Stomach (tissue), 9 donors: ENCODE results near the gene ARHGEF1. TPM values are rescaled to one million over a fixed set of nuclear protein-coding genes. Genes with fewer than 3 reads are reported as not detected.

ENCODE experiments used
- DNase-seq, 2 donors: peaks; one replicate each; pipeline versions ENCODE4 v3.0.0 to v3.0.0-alpha.2; 2013 to 2019
- H3K27ac ChIP-seq, 5 donors: fragments of 200-600 bp in 4 of 5; sonication (generic) in 4 of 5; one replicate each; pipeline ENCODE4 v1.5.1; 2013 to 2019; ENCODE audit warnings: mild to moderate bottlenecking in 1 of 5, moderate library complexity in 1 of 5
- H3K27me3 ChIP-seq, 3 donors: fragments of 200-600 bp; sonication (generic); one replicate each; pipeline ENCODE4 v1.5.1; 2017 to 2019; ENCODE audit warnings: mixed run types in 1 of 3
- H3K36me3 ChIP-seq, 4 donors: fragments of 200-600 bp; sonication (generic); 1 replicate in 3 of 4; 2 replicates in 1 of 4; pipeline ENCODE4 v1.5.1; 2016 to 2019
- H3K4me1 ChIP-seq, 4 donors: fragments of 200-600 bp; sonication (generic); one replicate each; pipeline ENCODE4 v1.5.1; 2016 to 2019
- H3K4me3 ChIP-seq, 4 donors: fragments of 200-600 bp; sonication (generic) in 3 of 4; one replicate each; pipeline ENCODE4 v1.5.1; 2016 to 2019; ENCODE audit warnings: mild to moderate bottlenecking in 1 of 4
- H3K9me3 ChIP-seq, 4 donors: fragments of 200-600 bp; sonication (generic); one replicate each; pipeline ENCODE4 v1.5.1; 2016 to 2019
- EP300 ChIP-seq: sonication (generic); formaldehyde crosslinking; IDR thresholded peaks from one replicate; pipeline ENCODE4 v1.6.1; 2017; ENCODE audit warnings: antibody characterized with exemption
- POLR2A ChIP-seq, 4 donors: fragments of 450-650 bp; IDR thresholded peaks; one replicate each; pipeline ENCODE4 v1.6.1; 2016; ENCODE audit warnings: antibody characterized with exemption in 4 of 4, control low read depth in 2 of 4, mild to moderate bottlenecking in 1 of 4, moderate library complexity in 1 of 4
- POLR2AphosphoS5 ChIP-seq, 3 donors: sonication (generic); formaldehyde crosslinking; IDR thresholded peaks; one replicate each; pipeline ENCODE4 v1.6.1; 2016; ENCODE audit warnings: antibody characterized with exemption in 3 of 3
- WGBS, 5 donors: extraction: QIAGEN DNeasy Blood & Tissue Kit in 3 of 5; methylation state at CpG; one replicate each; pipeline versions ENCODE4 v1.1.5 to v1.1.7; 2013 to 2018; 5-methylcytosine and 5-hydroxymethylcytosine counted together
- intact Hi-C: fragments of 100-400 bp; cut with DNase I; formaldehyde crosslinking; loops from one replicate; pipeline ENCODE4 v1.15.1; 2023; ENCODE audit warnings: low total_unique reads
- polyA plus RNA-seq, 3 donors: library from polyadenylated mRNA; stranded (reverse); fragments of 200-250 nt; gene quantifications; one replicate each; pipeline ENCODE4 v1.2.3, GENCODE V29; 2013
- total RNA-seq, 5 donors: library from RNA; depleted of rRNA; stranded (reverse); fragments of >200 nt; gene quantifications; one replicate each; pipeline versions ENCODE4 v1.1.0 to v1.2.3, GENCODE V29; 2014 to 2016
- TF ChIP-seq, protein P1 (sequence below), 7 experiments: fragments of 450-650 bp in 4 of 7; fragments of 200-600 bp in 3 of 7; sonication (generic) in 3 of 7; IDR thresholded peaks; one replicate each; pipeline ENCODE4 v1.5.1; 2016 to 2019; ENCODE audit warnings: antibody characterized with exemption in 7 of 7, control low read depth in 2 of 7, mild to moderate bottlenecking in 1 of 7
- donor health status: healthy with polysubstance abuse.
- donor health status: Bipolar disorder and iron deficiency.
- donor health status: healthy.

Gene ARHGEF1
- total and polyA plus RNA-seq, 8 donors = 40.8 to 329 (median 143) TPM

DNA sequence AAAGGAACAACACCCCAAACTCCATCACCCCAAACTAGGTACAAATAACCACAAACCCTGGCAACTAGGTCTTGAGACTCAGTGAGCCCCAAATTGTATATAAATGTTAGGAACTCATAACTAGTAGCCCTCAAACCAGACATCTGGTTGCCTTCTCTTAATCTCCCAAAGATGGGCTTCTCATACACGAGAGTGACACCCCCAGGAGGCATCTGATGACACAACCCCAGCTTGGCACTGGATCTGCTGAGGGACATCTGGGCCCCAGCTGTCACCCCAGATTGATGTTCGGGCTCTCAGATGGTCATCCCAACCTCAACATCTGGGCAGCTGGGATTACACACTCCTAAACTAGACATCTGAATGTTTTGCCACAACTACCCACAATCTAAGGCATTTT, 61.4 kb downstream of the ARHGEF1 start:
- 39 to 62% (median 61%) methylated on average over 2 of the region's 2 CpGs for WGBS, 5 donors
- TF ChIP-seq POLR2AphosphoS5 (IDR thresholded peaks at IDR 0.05) (no peak), EP300 (no peak), POLR2A (IDR thresholded peaks at IDR 0.05) (no peak)
- TF ChIP-seq, protein P1, sequence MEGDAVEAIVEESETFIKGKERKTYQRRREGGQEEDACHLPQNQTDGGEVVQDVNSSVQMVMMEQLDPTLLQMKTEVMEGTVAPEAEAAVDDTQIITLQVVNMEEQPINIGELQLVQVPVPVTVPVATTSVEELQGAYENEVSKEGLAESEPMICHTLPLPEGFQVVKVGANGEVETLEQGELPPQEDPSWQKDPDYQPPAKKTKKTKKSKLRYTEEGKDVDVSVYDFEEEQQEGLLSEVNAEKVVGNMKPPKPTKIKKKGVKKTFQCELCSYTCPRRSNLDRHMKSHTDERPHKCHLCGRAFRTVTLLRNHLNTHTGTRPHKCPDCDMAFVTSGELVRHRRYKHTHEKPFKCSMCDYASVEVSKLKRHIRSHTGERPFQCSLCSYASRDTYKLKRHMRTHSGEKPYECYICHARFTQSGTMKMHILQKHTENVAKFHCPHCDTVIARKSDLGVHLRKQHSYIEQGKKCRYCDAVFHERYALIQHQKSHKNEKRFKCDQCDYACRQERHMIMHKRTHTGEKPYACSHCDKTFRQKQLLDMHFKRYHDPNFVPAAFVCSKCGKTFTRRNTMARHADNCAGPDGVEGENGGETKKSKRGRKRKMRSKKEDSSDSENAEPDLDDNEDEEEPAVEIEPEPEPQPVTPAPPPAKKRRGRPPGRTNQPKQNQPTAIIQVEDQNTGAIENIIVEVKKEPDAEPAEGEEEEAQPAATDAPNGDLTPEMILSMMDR (IDR thresholded peaks at IDR 0.05) = no peak
- DNase-seq = no peak
- H3K27me3 ChIP-seq = peaks cover 5 to 42% (median 21%) of the 10 kb centered on the region in 3 donors
- no peak overlapping the region for H3K4me3 ChIP-seq
- H3K9me3 ChIP-seq = no peaks in the 10 kb centered on the region
- peaks cover 16 to 19% (median 17%) of the 10 kb centered on the region in 4 donors for H3K4me1 ChIP-seq
- peak overlapping the region in 1 of 5 donors; percentile 39 for H3K27ac ChIP-seq
- intact Hi-C loops = no loop called here
- H3K36me3 ChIP-seq = no peaks in the 10 kb centered on the region

GRCh38 chr19:41945135-41945766, 62.3 kb downstream of the ARHGEF1 start:
- TF ChIP-seq POLR2AphosphoS5 (IDR thresholded peaks at IDR 0.05) (no peak), POLR2A (IDR thresholded peaks at IDR 0.05) (no peak), EP300 (no peak)
- TF ChIP-seq, protein P1 (IDR thresholded peaks at IDR 0.05) = no peak
- Histone ChIP-seq H3K27ac (peak overlapping the region in 1 of 5 donors; percentile 39), H3K27me3 (peaks cover 1 to 33% (median 14%) of the 10 kb centered on the region in 3 donors), H3K36me3 (no peaks in the 10 kb centered on the region), H3K4me3 (no peak overlapping the region), H3K9me3 (no peaks in the 10 kb centered on the region), H3K4me1 (peaks cover 9 to 11% (median 10%) of the 10 kb centered on the region in 4 donors)
- intact Hi-C loops = no loop called here
- peak; percentile 61 to 70 for DNase-seq
- WGBS, 5 donors = 73 to 85% (median 80%) methylated on average over 7 to 8 of the region's 8 CpGs

- Histone ChIP-seq H3K27me3 (peaks cover 0 to 14% (median 0%) of the 10 kb centered on the region in 3 donors), H3K27ac (no peak overlapping the region), H3K36me3 (no peaks in the 10 kb centered on the region), H3K4me3 (no peak overlapping the region), H3K9me3 (no peaks in the 10 kb centered on the region), H3K4me1 (peaks cover 0 to 9% (median 4%) of the 10 kb centered on the region in 4 donors)
- 85 to 92% (median 87%) methylated on average over 3 of the region's 3 CpGs for WGBS, 5 donors
- no peak for DNase-seq
- intact Hi-C loops = no loop called here
- no peak for TF ChIP-seq POLR2AphosphoS5 (IDR thresholded peaks at IDR 0.05)
- TF ChIP-seq, protein P1 (IDR thresholded peaks at IDR 0.05) = no peak
- no peak for TF ChIP-seq EP300
- TF ChIP-seq POLR2A (IDR thresholded peaks at IDR 0.05) = no peak
Measured at GRCh38 chr19:41947091-41947490, 64.1 kb downstream of the ARHGEF1 start.

DNA sequence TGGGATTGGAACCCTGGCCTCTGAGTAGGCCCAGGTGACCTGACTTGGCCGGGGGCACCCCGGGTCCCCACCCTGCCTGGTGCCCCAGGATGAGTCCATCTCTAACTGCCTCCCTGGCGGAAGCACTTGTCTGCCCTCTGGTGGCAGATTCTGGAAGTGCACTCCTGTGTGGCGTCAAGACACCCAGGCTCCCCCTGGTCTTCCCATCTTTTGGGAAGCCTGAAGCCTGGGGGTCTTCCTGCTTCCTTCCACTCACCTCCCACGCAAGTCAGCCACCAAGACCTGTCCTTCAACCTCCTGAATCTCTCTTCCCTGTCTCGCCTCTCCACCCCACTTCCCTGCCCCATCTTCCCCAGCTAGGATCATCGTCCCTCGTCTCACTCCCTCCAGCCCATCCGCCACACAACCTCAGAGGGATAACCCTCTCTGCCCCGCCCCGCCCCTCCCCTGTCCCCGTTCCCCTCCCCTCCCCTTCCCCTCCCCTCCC, 68.7 kb downstream of the ARHGEF1 start:
- peaks cover 6 to 19% (median 15%) of the 10 kb centered on the region in 4 donors for H3K36me3 ChIP-seq
- peak in 2 of 3 donors; percentile 5 to 59 for TF ChIP-seq POLR2AphosphoS5 (IDR thresholded peaks at IDR 0.05)
- no peak for TF ChIP-seq POLR2A (IDR thresholded peaks at IDR 0.05)
- TF ChIP-seq, protein P1 (IDR thresholded peaks at IDR 0.05) = peak in 6 of 7 experiments; percentile 19 to 99 (median 98)
- no peak for TF ChIP-seq EP300
- DNase-seq = peak; percentile 87 to 90
- H3K4me3 ChIP-seq = no peak overlapping the region
- intact Hi-C loops = no loop called here
- no peaks in the 10 kb centered on the region for H3K9me3 ChIP-seq
- no peak overlapping the region for H3K27ac ChIP-seq
- WGBS, 5 donors = 2 to 7% (median 4%) methylated on average over 12 of the region's 12 CpGs
- H3K27me3 ChIP-seq = no peaks in the 10 kb centered on the region
- peaks cover 0 to 26% (median 4%) of the 10 kb centered on the region in 4 donors for H3K4me1 ChIP-seq
